Esophagus squamous epithelium (tissue), 5 donors: ENCODE results near the gene SCN8A. TPM values are rescaled to one million over a fixed set of nuclear protein-coding genes. Genes with fewer than 3 reads are reported as not detected.

Experiments
- DNase-seq: peaks from one replicate; lab custom pipeline; 2025; lab: John Stamatoyannopoulos, UW
- H3K27ac ChIP-seq, 4 donors: fragments of 200-600 bp; sonication (generic); one replicate each; pipeline ENCODE4 v1.5.1; 2016 to 2019; ENCODE audit warnings: mild to moderate bottlenecking in 1 of 4
- H3K27me3 ChIP-seq, 4 donors: fragments of 200-600 bp; sonication (generic); 1 replicate in 3 of 4; 2 replicates in 1 of 4; pipeline versions ENCODE4 v1.5.1 to v1.6.0; 2017 to 2021; ENCODE audit warnings: antibody characterized with exemption in 1 of 4
- H3K36me3 ChIP-seq, 3 donors: fragments of 200-600 bp; sonication (generic); one replicate each; pipeline ENCODE4 v1.5.1; 2016 to 2019
- H3K4me1 ChIP-seq, 3 donors: fragments of 200-600 bp; sonication (generic); one replicate each; pipeline ENCODE4 v1.5.1; 2017 to 2019
- H3K4me3 ChIP-seq, 4 donors: fragments of 200-600 bp; sonication (generic); 1 replicate in 3 of 4; 2 replicates in 1 of 4; pipeline ENCODE4 v1.5.1; 2016 to 2019; ENCODE audit warnings: mild to moderate bottlenecking in 2 of 4, moderate library complexity in 1 of 4
- H3K9me3 ChIP-seq, 3 donors: fragments of 200-600 bp; sonication (generic); one replicate each; pipeline ENCODE4 v1.5.1; 2016 to 2019
- POLR2A ChIP-seq, 4 donors: fragments of 450-650 bp; IDR thresholded peaks; one replicate each; pipeline ENCODE4 v1.6.1; 2017; ENCODE audit warnings: antibody characterized with exemption in 4 of 4, mild to moderate bottlenecking in 4 of 4, moderate library complexity in 3 of 4
- WGBS, 2 donors: methylation state at CpG; one replicate each; pipeline ENCODE4 v1.1.5; 2018; 5-methylcytosine and 5-hydroxymethylcytosine counted together
- intact Hi-C: fragments of 100-400 bp; cut with DNase I; formaldehyde crosslinking; loops from one replicate; pipeline ENCODE4 v1.15.0; 2022
- total RNA-seq, 4 donors: library from RNA; depleted of rRNA; stranded (reverse); fragments of >200 nt; gene quantifications; one replicate each; pipeline ENCODE4 v1.1.0, GENCODE V29; 2016
- TF ChIP-seq, protein P1 (sequence below), 6 experiments: fragments of 450-650 bp in 4 of 6; fragments of 200-600 bp in 2 of 6; sonication (generic) in 2 of 6; IDR thresholded peaks; one replicate each; pipeline ENCODE4 v1.5.1; 2016 to 2019; ENCODE audit warnings: antibody characterized with exemption in 6 of 6, mild to moderate bottlenecking in 4 of 6, moderate library complexity in 4 of 6
- donor health status: DM: yes; HTN: yes; CAD: no.

The SCN8A gene
- total RNA-seq, 4 donors from 2014 or later, result 0.11 to 1.1 (median 0.40) TPM

DNA sequence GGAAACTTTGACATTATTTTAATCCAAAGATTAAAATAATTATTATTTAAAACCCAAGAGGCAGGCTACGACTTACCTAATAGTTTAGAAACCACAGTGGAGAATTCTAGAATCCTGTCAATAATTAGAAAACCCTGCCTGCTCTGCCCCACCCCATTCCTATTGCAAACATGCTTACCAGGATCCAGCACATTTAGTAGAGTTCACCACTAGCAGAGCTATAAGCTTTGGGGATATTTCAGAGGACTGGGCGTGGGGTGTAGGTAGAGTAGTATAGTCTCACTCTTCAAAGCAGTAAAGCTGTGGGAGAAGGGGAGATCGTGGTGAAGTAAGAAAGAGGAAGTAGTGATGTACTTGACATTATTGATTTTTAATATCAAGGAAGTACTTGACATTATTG is 157.2 kb downstream of the SCN8A start:
- 63 to 74% methylated on average over 3 of the region's 3 CpGs for WGBS, 2 donors
- intact Hi-C loops, result no loop called here
- Histone ChIP-seq H3K9me3 (no peaks in the 10 kb centered on the region), H3K27ac (no peak overlapping the region), H3K4me1 (no peaks in the 10 kb centered on the region), H3K27me3 (no peaks in the 10 kb centered on the region), H3K36me3 (no peaks in the 10 kb centered on the region), H3K4me3 (no peak overlapping the region)
- no peak for TF ChIP-seq POLR2A (IDR thresholded peaks at IDR 0.05)
- TF ChIP-seq, protein P1, sequence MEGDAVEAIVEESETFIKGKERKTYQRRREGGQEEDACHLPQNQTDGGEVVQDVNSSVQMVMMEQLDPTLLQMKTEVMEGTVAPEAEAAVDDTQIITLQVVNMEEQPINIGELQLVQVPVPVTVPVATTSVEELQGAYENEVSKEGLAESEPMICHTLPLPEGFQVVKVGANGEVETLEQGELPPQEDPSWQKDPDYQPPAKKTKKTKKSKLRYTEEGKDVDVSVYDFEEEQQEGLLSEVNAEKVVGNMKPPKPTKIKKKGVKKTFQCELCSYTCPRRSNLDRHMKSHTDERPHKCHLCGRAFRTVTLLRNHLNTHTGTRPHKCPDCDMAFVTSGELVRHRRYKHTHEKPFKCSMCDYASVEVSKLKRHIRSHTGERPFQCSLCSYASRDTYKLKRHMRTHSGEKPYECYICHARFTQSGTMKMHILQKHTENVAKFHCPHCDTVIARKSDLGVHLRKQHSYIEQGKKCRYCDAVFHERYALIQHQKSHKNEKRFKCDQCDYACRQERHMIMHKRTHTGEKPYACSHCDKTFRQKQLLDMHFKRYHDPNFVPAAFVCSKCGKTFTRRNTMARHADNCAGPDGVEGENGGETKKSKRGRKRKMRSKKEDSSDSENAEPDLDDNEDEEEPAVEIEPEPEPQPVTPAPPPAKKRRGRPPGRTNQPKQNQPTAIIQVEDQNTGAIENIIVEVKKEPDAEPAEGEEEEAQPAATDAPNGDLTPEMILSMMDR (IDR thresholded peaks at IDR 0.05), result no peak
- no peak for DNase-seq

DNA sequence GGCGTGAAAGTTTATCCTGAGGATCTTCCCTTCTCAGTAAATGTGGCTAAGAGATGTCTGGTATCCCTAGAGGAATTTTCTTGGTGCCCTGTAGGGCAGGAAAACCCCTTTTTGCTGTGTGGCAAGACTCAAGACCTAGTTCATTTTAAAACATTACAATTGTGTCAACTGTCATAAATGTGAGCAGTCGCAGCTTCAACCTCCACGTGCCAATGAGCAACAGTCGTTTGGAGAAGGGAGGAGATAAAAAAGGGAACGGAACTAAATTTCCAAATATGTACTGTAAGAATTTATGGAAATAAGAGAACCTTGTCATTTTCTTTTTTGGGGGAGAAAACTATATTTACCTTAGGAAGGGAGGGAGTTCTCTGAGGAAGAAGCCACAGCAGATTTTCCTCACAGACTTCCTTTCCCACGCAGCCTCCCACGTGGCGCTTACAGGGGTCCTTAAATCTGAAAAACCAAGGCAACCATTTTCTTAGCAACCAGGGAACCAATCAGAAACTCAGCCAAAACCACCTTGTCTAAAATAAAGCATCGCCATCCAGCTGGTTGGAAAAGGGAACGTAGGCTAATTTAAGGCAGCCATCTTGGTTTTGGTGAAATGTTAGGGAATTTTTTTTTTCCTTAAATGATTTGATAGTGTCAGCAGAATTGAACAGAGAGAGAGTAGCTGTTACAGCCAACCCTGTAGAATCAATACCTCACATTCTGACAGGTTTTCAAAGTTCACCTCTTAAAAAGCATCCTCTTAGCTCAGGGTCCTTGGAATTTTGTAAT is 158.4 kb downstream of the SCN8A start:
- intact Hi-C loops, result no loop called here
- WGBS, 2 donors, result 82 to 88% methylated on average over 10 of the region's 10 CpGs
- H3K27ac ChIP-seq, result no peak overlapping the region
- H3K4me3 ChIP-seq, result no peak overlapping the region
- H3K27me3 ChIP-seq, result no peaks in the 10 kb centered on the region
- no peaks in the 10 kb centered on the region for H3K36me3 ChIP-seq
- H3K4me1 ChIP-seq, result no peaks in the 10 kb centered on the region
- no peaks in the 10 kb centered on the region for H3K9me3 ChIP-seq
- no peak for TF ChIP-seq POLR2A (IDR thresholded peaks at IDR 0.05)
- TF ChIP-seq, protein P1 (IDR thresholded peaks at IDR 0.05), result no peak
- DNase-seq, result no peak

DNA sequence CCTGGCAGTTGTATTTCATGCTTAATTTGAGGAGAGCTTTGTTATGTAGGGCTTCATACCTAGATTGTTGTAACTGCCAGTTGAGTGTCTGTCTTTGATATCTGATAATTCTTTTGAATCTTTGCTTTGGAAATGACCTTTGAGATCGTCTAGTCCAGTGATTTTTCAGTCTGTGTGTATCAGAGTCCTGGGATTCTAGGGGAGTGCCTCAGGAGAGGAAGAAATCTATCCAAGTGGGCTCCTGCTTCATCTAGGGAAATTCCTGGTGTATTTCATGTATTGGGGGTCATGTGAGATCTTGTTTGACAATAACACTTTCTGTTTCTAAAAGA is 158.9 kb downstream of the SCN8A start:
- Histone ChIP-seq H3K27me3 (no peaks in the 10 kb centered on the region), H3K9me3 (no peaks in the 10 kb centered on the region), H3K36me3 (no peaks in the 10 kb centered on the region), H3K27ac (no peak overlapping the region), H3K4me3 (no peak overlapping the region), H3K4me1 (no peaks in the 10 kb centered on the region)
- WGBS, 2 donors, result 63 to 82% methylated on average over 1 of the region's 1 CpG
- intact Hi-C loops, result no loop called here
- TF ChIP-seq, protein P1 (IDR thresholded peaks at IDR 0.05), result no peak
- TF ChIP-seq POLR2A (IDR thresholded peaks at IDR 0.05), result no peak
- no peak for DNase-seq

DNA sequence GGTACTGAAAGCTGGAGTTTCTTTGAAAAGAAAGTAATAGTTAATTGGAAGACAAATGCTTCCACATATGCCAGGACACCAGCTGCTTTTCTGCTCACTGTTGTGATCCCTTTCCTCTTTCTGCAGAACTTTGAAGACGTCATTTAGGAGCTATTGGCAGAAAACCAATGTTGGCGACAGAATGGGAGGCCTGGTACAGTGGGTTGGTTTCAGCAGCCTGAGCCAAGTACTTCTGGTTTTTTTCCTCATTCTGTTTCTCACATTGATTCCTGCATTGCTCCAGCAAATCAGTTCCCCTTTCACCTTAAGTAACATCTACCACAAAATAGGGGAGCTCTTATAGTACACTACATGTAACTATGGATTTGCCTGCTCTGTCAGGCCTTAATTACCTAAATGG is 160.6 kb downstream of the SCN8A start:
- H3K27me3 ChIP-seq, result no peaks in the 10 kb centered on the region
- H3K36me3 ChIP-seq, result no peaks in the 10 kb centered on the region
- H3K4me1 ChIP-seq, result no peaks in the 10 kb centered on the region
- DNase-seq, result no peak
- intact Hi-C loops, result no loop called here
- TF ChIP-seq, protein P1 (IDR thresholded peaks at IDR 0.05), result no peak
- no peak for TF ChIP-seq POLR2A (IDR thresholded peaks at IDR 0.05)
- peak overlapping the region in 1 of 4 donors; percentile 29 for H3K27ac ChIP-seq
- WGBS, 2 donors, result 32 to 38% methylated on average over 2 of the region's 2 CpGs
- no peak overlapping the region for H3K4me3 ChIP-seq
- H3K9me3 ChIP-seq, result no peaks in the 10 kb centered on the region

DNA sequence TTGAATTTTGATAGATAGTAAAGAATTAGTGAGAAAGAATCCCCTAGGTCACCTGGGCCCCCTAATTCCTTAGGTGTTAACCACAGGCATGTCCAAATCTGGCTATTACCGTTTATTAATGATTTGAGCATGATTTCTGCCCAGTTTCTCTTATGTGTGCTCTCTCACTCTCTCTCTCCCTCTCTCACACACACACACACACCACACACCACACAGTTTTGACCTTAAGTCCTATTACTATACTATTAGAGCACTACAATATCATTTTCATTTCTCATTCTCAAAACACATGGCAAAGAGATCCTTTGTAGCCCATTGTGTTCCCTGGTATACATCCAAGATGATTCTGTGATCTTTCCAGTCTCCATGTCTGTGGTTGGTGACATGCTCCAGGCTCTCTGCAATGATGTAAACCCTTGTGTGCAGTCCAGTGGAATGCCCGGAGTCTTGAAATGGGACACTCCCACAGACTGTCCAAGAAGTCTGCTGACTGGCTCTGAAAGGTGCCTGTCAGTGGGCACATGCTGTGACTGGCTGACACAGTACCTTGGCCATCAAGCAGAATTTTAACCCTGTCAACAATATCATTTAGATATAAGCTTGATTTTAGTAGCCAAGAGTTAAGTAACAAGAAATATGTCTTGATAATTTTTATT is 161.3 kb downstream of the SCN8A start:
- TF ChIP-seq POLR2A (IDR thresholded peaks at IDR 0.05), result no peak
- TF ChIP-seq, protein P1 (IDR thresholded peaks at IDR 0.05), result no peak
- Histone ChIP-seq H3K4me3 (no peak overlapping the region), H3K27me3 (no peaks in the 10 kb centered on the region), H3K27ac (peak overlapping the region in 1 of 4 donors; percentile 29), H3K9me3 (no peaks in the 10 kb centered on the region), H3K36me3 (no peaks in the 10 kb centered on the region), H3K4me1 (no peaks in the 10 kb centered on the region)
- DNase-seq, result no peak
- 48 to 50% methylated on average over 2 of the region's 2 CpGs for WGBS, 2 donors
- intact Hi-C loops, result no loop called here
